ENCODE results near the gene CDH13. TPM values are rescaled to one million over a fixed set of nuclear protein-coding genes. Genes with fewer than 3 reads are reported as not detected.

Gene CDH13
- total RNA-seq, 1 experiment from 2014 or later, result 66.0 TPM

DNA sequence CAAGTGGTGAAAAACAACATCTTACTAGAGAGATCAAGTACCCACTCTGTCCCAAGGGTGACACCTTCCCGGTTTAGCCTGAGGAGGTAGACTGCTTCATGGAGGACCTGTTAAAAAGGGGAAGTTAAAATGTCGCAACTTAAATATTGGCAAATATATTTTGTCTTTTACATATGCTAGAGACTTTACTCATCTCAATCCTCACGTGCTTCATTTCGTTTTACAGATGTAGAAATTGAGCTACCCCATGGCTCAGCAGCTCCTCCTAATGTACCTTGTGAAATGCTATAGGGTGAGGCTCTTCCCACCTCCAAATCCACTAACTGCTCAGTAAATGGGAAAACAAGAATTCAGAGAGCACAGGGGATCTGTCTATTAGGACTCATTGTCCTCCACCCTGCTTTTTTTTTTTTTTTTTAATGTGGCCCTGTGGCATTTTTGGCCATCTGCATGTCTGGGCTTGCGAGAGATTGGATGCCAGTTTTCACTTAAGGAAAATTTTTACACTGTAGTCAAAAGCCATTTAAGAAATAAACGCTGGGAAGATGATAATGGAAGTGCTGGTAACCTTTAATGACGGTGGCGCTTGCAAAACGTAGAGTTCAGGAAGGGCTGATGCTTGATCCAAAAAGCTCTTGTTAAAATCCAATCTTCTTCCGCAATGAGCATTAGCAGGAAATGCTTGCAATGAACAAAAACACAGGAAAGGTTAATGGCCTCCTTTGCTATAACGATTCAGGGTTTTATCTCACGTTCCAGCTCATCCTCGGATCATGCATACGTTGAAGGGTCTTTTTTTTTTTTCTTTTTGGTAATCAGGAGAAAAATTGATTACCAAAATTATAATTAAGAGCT, 1220.8 kb downstream of the CDH13 start:
- no peak for DNase-seq (ENCODE audit: low read depth)

DNA sequence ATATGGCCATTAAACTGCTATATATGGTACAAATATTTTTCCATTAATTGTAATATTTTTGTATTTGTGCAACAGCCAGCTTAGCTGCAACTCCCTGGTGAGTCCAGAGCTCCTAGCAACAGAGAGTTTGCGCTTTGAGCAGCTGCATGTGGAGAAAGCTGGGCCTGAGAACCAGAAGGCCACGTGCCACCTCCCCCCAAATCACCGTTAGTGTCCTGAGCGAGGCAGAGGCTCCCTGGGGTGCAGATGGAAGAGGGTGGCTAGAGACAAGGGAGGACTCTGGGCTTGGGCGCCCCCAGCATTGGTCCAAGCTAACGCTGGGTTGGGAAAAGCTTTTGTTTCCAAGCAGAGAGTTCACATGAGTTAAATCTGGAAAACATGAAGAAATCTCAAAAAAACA, 1222.7 kb downstream of the CDH13 start:
- no peak for DNase-seq (ENCODE audit: low read depth)

Small RNA genes lying within 50 kb of the gene (small RNA-seq; reads per million reads assigned to genes)
- gene AC099506.2 (not detected), gene MIR3182 (not detected), gene MIR8058 (not detected)

All from HT1080 (cell line).